C1 segment of cervical spinal cord (tissue), 14 donors: ENCODE measurements around the gene CSH1.
"Not testable (repeated sequence)": the region's sequence is repeated elsewhere in the genome, so short reads cannot be mapped to it uniquely, and the experiment has no call there.

Source experiments
- DNase-seq, 14 donors: peaks; one replicate each; lab custom pipeline; 2025; lab: John Stamatoyannopoulos, UW

The CSH1 gene

GRCh38 chr17:63928966-63929695, 32.8 kb upstream of the CSH1 start:
- DNase-seq, result no peak

DNA sequence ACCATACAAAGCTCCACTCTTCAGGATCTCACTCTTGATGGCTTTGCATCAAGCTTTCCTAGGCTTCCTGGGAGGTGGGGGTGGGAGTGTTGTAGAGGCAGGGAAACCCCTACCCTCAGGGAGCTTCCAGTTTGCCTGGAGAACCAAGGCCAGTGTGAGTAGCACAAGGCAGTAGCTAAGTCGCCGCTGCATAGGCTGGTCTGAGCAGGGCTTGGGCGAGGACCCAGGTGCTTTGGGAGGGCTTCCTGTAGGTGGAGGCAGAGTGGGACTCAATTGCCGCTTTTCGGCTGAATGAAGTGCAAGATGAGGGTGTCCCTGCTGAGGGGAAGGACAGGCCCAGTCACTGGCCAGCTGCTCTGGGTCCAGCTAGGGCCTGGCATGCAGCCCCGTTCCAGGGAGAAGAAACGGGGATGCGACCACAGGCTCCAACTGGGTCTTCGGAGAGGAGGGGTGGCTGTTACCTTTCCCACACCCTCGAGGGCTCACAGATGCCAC, 31.8 kb upstream of the CSH1 start:
- no peak for DNase-seq

GRCh38 chr17:63927464-63928171, 31.2 kb upstream of the CSH1 start:
- DNase-seq, result no peak

DNA sequence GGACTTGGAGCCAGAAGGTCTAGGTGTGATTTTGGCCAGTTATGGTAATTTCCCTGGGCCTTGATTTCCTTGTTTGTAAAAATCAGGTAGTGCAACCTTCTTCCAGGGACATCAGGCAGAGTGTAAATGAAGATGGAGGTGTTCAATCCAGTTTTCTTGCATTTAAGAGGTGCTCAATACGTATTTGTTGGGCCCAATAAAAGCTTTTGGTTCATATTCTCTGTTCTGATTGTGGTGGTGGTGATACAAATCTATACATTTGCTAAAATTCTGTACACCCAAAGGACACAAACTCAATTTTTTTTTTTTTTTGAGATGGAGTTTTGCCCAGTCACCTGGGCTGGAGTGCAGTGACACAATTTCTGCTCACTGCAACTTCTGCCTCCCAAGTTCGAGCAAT, 29.8 kb upstream of the CSH1 start:
- DNase-seq, result no peak

DNA sequence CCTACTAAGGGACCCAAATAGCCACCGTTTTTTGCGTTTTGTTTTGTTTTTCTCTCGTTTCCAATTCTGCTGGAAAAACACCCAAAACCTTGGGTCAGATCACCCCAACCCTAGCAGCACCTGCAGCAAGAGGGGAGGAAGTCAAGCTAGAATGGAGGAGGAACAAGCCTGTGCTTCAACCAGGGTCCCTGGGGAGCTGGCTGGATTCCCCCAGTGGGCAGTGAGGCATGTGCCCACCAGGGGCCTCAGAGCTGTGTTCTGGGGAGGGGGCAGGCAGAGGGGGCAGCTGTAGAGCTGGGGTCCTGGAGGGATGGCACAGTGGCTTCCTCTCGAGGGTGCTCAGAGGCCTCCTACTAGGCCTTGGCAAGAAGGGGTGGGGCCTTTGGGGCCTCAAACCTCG, 29.2 kb upstream of the CSH1 start:
- no peak for DNase-seq

- not testable (repeated sequence) for DNase-seq
Measured at GRCh38 chr17:63922402-63922801, 26.0 kb upstream of the CSH1 start.

DNA sequence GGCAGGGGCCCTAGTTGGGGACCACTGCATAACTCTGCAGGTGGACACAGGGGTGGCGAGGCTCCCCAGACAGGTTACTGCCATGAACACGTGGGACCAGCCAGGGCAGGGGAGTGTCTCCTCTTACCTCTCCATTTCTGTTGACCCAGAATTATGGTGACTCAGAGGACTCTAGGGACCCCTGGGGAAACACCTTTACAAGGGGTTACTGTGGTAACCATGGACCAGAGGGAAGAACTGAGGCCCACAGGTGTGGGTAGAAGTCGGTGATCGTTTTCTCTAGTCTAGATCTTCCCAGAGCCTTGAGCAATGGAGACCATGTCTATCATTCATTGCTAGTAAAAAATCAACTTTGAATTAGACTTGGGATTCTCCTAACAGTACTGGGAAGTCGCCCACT, 24.4 kb upstream of the CSH1 start:
- not testable (repeated sequence) for DNase-seq

- not testable (repeated sequence) for DNase-seq
Measured at GRCh38 chr17:63920050-63920449, 23.7 kb upstream of the CSH1 start.

DNA sequence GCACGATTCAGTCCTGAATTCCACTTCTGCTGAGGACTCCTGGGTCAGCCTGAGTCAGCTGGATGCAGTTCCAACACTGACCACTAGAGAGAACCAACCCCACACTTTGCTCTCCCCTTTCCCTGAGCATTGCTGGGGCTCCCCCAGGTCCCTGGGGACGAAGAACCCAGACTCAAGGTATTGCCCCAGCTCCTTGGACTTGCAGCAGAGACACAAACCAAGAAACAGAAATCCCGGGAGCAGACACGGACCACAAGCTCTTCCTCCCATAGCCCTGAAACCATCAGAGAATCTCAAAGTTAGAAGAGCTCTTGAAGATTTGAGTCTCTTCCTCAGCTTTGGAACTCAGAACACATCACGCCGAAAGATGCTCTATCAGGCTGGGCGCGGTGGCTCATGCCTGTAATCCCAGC, 22.9 kb upstream of the CSH1 start:
- peak in 8 of 14 donors; percentile 2 to 39 (median 8) for DNase-seq

DNA sequence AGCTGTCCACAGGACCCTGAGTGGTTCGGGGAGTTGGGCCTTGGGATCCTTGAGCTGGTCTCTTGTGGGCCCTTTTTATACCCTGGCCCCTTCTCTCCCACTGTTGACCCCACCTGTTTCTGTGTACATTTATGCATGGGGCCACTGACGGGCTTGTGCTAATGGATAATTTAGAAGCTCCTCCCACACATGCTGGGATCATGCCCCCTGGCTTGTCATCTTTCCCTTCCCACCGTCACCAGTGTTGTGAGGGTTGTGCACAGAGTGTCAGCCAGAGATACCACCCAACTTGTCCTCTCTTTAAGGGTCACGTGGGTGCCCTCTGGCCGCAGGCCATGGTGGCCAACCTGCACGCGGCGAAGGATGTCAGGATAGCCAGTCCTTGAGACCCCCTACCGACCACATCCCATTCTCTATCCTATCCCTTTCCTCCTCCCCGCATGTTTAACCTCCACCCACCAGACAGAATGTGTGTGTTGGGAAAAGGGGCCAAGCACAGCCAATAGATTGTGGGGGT, 22.5 kb upstream of the CSH1 start, which contains the start of gene GH1:
TSS of gene GH1 (minus strand) at position 51 of the 517 bp plus-strand sequence. CDS start 63 bp downstream, outside the sequence.
- not testable (repeated sequence) for DNase-seq

DNA sequence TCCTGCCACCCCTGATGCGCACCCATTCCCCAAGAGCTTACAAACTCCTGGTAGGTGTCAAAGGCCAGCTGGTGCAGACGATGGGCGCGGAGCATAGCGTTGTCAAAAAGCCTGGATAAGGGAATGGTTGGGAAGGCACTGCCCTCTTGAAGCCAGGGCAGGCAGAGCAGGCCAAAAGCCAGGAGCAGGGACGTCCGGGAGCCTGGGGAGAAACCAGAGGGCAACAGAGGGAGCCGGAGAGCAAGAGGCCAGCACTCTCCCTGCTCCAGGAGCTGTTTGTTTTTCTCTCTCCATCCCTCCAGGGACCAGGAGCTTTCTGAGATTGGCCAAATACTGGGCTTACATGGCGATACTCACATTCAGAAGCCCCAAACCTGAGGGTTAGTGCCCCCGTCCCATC, 21.9 kb upstream of the CSH1 start:
- no peak for DNase-seq

- no peak for DNase-seq
Measured at GRCh38 chr17:63917646-63918045, 21.3 kb upstream of the CSH1 start.

DNA sequence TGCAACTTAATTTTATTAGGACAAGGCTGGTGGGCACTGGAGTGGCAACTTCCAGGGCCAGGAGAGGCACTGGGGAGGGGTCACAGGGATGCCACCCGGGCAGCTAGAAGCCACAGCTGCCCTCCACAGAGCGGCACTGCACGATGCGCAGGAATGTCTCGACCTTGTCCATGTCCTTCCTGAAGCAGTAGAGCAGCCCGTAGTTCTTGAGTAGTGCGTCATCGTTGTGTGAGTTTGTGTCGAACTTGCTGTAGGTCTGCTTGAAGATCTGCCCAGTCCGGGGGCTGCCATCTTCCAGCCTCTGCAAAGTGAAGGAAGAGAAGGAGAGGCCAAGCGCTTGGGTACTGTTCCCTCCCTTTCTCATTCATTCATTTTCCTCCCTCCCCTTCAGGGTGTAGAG, 20.8 kb upstream of the CSH1 start:
- DNase-seq, result not testable (repeated sequence)

DNA sequence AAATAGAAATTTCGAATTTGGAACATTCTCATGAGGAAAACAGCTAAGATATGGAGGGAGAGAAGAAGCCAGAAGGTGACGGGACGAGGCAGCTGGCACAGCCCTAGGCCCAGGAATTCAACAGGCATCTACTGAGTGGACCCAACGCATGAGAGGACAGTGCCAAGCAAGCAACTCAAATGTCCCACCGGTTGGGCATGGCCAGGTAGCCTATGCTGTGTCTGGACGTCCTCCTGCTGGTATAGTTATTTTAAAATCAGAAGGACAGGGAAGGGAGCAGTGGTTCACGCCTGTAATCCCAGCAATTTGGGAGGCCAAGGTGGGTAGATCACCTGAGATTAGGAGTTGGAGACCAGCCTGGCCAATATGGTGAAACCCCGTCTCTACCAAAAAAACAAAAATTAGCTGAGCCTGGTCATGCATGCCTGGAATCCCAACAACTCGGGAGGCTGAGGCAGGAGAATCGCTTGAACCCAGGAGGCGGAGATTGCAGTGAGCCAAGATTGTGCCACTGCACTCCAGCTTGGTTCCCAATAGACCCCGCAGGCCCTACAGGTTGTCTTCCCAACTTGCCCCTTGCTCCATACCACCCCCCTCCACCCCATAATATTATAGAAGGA, 20.3 kb upstream of the CSH1 start:
- DNase-seq, result no peak

DNA sequence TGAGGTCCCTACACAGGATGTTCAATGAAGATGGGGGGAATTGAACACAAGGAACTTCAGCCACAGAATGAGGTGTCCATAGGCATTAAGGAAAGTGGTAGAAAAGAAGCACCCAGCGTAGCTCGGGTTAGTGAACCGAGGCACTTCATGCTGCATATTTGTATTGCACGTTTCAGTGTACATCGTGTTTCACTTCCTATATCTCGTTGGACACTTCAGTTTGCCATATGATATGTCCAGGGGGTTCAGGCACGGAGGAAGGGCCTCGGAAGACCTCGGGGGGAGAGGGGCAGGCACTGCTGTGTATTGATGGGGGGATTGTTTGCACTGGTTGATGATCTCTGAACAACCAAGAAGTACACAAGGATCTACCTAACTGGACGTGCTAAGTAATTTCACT, 19.4 kb upstream of the CSH1 start:
- not testable (repeated sequence) for DNase-seq

DNA sequence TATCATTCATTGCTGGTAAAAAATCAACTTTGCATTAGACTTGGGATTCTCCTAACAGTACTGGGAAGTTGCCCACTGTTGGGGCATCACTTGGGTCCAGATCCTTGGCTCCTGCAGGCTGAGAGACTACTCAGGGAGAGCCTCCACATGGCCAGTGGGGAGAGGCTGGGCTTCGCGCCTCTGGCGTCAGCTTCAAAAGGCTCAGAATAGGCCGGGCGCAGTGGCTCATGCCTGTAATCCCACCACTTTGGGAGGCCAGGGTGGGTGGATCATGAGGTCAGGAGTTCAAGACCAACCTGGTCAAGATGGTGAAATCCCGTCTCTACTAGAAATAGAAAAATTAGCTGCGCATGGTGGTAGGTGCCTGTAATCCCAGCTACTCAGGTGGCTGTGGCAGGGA, 18.1 kb upstream of the CSH1 start:
- no peak for DNase-seq

DNA sequence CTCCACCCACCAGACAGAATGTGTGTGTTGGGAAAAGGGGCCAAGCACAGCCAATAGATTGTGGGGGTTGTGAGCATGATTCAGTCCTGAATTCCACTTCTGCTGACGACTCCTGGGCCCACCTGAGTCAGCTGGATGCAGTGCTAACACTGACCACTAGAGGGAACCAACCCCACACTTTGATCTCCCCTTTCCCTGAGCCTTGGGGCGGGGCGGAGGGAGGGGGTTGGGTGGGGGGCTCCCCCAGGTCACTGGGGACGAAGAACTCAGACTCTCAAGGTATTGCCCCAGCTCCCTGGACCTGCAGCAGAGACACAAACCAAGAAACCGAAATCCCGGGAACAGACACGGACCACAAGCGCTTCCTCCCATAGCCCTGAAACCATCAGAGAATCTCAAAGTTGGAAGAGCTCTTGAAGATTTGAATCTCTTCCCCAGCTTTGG, 15.3 kb upstream of the CSH1 start:
- peak in 3 of 14 donors; percentile 1 to 13 (median 5) for DNase-seq

- no peak for DNase-seq
Measured at GRCh38 chr17:63911041-63911635, 14.8 kb upstream of the CSH1 start, which contains the start of gene CSHL1. TSS of gene CSHL1 (minus strand) at chr17:63911258. CDS start at chr17:63911196, 62 bp downstream.

DNA sequence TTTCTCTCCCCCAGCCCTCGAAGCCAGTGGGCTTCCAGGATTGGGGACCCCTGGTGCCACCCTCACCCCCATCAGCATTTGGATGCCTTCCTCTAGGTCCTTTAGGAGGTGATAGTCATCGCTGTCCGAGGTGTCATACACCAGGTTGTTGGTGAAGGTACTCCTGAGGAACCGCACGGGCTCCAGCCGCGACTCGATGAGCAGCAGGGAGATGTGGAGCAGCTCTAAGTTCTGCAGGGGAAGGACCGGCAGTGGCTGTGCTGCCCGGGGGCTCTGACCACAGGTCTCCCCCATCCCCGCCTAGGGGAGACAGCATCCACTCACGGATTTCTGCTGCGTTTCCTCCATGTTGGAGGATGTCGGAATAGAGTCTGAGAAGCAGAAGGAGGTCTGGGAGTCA, 13.7 kb upstream of the CSH1 start:
- DNase-seq, result no peak

DNA sequence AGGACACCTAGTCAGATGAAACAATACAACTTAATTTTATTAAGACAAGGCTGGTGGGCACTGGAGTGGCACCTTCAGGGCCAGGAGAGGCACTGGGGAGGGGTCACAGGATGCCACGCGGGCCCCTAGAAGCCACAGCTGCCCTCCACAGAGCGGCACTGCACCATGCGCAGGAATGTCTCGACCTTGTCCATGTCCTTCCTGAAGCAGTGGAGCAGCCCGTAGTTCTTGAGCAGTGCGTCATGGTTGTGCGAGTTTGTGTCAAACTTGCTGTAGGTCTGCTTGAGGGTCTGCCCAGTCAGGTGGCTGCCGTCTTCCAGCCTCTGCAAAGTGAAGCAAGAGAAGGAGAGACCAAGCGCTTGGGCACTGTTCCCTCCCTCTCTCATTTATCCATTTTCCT, 13.2 kb upstream of the CSH1 start:
- not testable (repeated sequence) for DNase-seq

- not testable (repeated sequence) for DNase-seq
Measured at GRCh38 chr17:63907161-63907778, 10.9 kb upstream of the CSH1 start.
